ENCODE data around the gene FADS6. TPM values are rescaled to one million over a fixed set of nuclear protein-coding genes. Genes with fewer than 3 reads are reported as not detected.

FADS6 gene
- total RNA-seq, 4 donors from 2014 or later = not detected

DNA sequence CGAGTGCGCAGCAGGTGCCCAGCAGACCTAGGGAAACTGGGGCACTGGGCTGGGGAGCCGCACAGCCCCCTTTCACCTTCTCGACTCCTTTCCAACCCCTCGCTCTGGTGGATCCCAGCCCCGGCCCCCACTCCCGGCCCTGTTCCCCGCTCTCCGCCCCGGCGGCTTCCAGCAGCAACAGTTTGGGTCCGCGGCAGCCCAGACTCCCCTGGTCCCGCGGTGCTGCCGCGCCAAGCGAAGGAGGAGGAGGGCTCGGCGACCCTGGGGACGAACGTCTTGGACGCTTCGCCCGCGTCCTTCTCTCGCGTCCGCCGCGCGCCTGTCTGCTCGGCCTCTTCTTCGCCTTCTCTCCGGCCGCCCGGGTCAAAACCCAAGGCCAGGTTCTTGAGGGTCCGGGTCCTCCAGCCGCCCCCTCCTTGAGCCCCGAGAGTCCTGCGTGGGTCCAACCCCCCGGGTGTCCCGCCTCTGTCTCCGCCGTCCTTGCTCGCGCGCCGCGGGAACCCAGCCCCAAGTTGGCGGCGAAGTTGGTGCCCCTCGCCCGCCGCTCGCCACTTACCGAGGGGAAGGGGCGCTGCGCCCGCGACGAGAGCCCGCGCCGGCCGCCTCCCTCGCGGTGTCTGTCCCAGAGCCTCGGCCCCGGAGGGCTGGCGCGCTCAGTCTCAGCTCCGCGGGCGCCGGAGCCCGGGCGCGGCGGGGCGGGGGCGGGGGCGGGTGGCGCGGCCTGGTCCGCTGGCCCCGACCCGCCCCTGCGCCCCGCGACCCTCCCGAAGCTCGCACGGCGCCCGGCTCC, 32.4 kb downstream of the FADS6 start:
- Histone ChIP-seq H3K9me3 (no peaks in the 10 kb centered on the region), H3K4me1 (peaks cover 0 to 22% of the 10 kb centered on the region in 2 donors), H3K27me3 (peaks cover 39 to 44% (median 41%) of the 10 kb centered on the region in 3 donors), H3K27ac (no peak overlapping the region), H3K4me3 (peak overlapping the region; percentile 18 to 44 (median 41)), H3K36me3 (no peaks in the 10 kb centered on the region)
- intact Hi-C loops (cut with DNase I; ENCODE audit: low total_unique reads) (no loop called here), in situ Hi-C loops (cut with MboI; ENCODE audit: low sequenced_read_pairs in 4 of 4) (loop anchor here in 3 of 4 donors (10.0 to 25.0 kb wide), 3 partner anchors 66 to 474 kb away; partner anchors contain the start of gene NHERF1 (in 2 of the 3))
- DNase-seq (no peak), ATAC-seq (no peak)
- TF ChIP-seq POLR2A (IDR thresholded peaks at IDR 0.05) = no peak
- TF ChIP-seq, protein P1, sequence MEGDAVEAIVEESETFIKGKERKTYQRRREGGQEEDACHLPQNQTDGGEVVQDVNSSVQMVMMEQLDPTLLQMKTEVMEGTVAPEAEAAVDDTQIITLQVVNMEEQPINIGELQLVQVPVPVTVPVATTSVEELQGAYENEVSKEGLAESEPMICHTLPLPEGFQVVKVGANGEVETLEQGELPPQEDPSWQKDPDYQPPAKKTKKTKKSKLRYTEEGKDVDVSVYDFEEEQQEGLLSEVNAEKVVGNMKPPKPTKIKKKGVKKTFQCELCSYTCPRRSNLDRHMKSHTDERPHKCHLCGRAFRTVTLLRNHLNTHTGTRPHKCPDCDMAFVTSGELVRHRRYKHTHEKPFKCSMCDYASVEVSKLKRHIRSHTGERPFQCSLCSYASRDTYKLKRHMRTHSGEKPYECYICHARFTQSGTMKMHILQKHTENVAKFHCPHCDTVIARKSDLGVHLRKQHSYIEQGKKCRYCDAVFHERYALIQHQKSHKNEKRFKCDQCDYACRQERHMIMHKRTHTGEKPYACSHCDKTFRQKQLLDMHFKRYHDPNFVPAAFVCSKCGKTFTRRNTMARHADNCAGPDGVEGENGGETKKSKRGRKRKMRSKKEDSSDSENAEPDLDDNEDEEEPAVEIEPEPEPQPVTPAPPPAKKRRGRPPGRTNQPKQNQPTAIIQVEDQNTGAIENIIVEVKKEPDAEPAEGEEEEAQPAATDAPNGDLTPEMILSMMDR (IDR thresholded peaks at IDR 0.05 in 4 of 5, conservative IDR thresholded peaks at IDR 0.05 in 1 of 5) = no peak

DNA sequence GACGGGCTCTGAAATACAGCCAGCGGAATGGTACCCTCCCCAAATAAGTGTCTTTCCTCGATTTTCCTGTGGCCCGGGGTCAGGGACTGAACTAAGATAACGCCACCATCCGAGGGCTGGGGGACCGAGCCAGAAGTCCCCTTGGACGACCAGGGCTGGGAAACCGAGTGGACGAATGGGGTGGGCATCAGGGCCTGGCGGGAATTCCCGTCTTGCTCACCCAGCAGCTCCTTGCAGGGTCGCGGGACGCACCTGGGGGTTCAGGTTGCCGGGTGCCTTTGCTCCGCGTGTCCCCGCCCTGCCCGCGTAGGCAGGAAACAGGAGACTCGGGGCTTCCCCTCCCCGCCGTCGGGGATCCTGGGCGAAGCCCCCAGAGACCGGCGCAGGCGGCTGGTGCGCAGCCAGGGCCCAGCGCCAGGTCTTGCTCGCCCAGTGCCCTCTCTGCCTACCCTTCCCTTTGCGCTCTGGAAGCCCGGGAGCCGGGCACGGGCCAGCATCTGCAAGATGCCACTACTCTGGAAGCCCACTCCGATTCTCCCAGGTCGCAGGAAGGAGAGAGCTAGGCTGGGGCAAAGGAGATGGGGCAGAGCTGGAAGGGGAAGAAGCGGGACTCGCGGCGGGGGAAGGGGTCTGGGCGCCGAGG, 33.1 kb downstream of the FADS6 start:
- in situ Hi-C loops (cut with MboI; ENCODE audit: low sequenced_read_pairs in 4 of 4) (loop anchor here in 3 of 4 donors (10.0 to 25.0 kb wide), 3 partner anchors 66 to 473 kb away; partner anchors contain the start of gene NHERF1 (in 2 of the 3)), intact Hi-C loops (cut with DNase I; ENCODE audit: low total_unique reads) (no loop called here)
- Histone ChIP-seq H3K9me3 (no peaks in the 10 kb centered on the region), H3K4me3 (peak overlapping the region; percentile 18 to 44 (median 41)), H3K27me3 (peaks cover 39 to 45% (median 45%) of the 10 kb centered on the region in 3 donors), H3K4me1 (peaks cover 0 to 22% of the 10 kb centered on the region in 2 donors), H3K27ac (no peak overlapping the region), H3K36me3 (no peaks in the 10 kb centered on the region)
- no peak for TF ChIP-seq POLR2A (IDR thresholded peaks at IDR 0.05)
- TF ChIP-seq, protein P1 (IDR thresholded peaks at IDR 0.05 in 4 of 5, conservative IDR thresholded peaks at IDR 0.05 in 1 of 5) = no peak
- DNase-seq (no peak), ATAC-seq (no peak)

DNA sequence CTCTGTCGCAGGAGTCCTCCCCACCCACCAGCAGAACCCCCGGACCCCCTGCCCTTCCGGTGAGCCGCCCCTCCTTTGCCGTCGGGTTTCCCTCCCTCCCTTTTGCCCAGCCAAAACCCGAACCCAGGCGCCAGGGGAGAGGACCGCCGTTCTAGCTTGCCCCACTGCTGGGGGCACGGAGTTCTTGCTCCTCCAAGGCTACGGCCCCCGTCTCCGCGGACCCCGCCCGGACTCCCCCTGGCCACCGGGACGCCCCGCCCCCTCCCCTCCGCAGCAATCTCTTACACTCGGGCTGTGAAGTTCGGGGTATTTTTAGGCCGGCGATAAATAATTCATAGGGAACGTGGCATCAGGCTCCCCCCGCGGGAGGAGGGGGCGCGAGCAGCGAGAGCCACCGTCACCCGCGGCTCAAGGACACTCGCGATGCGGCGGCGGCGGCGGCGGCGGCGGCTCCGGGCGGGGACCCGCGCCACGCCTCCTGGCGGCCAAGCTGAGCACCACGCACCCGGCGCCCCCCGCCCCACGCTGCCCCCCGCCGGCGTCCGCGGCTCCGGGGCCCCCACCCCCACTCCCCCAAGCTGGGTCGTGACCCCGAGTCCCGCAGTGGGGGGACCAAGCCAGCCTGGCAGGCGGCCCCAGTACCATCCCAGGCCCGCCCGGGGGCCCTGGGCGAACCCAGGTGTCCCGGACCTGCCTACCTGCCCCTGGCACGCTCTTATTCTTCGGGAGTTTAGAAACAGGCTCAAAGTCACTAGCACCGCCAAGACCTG, 33.8 kb downstream of the FADS6 start, which contains the start of gene GRIN2C:
Gene GRIN2C, minus strand, starts transcription at position 427 of the 770 bp plus-strand sequence. CDS start 4,793 bp downstream, outside the sequence.
- DNase-seq (no peak), ATAC-seq (no peak)
- H3K27me3 ChIP-seq = peaks cover 45 to 52% (median 52%) of the 10 kb centered on the region in 3 donors
- no peak for TF ChIP-seq POLR2A (IDR thresholded peaks at IDR 0.05)
- TF ChIP-seq, protein P1 (IDR thresholded peaks at IDR 0.05 in 4 of 5, conservative IDR thresholded peaks at IDR 0.05 in 1 of 5) = peak in 2 of 5 experiments; percentile 14 to 50
- H3K27ac ChIP-seq = no peak within 1 kb of the TSS
- intact Hi-C loops (cut with DNase I; ENCODE audit: low total_unique reads) = no loop called here
- peak within 1 kb of the TSS; percentile 23 to 44 (median 41) for H3K4me3 ChIP-seq
- no peaks in the 10 kb centered on the region for H3K36me3 ChIP-seq
- peaks cover 0 to 22% of the 10 kb centered on the region in 2 donors for H3K4me1 ChIP-seq
- no peaks in the 10 kb centered on the region for H3K9me3 ChIP-seq
- in situ Hi-C loops (cut with MboI; ENCODE audit: low sequenced_read_pairs in 4 of 4) = loop anchor here in 3 of 4 donors (10.0 to 25.0 kb wide), 3 partner anchors 65 to 472 kb away; partner anchors contain the start of gene NHERF1 (in 2 of the 3)

DNA sequence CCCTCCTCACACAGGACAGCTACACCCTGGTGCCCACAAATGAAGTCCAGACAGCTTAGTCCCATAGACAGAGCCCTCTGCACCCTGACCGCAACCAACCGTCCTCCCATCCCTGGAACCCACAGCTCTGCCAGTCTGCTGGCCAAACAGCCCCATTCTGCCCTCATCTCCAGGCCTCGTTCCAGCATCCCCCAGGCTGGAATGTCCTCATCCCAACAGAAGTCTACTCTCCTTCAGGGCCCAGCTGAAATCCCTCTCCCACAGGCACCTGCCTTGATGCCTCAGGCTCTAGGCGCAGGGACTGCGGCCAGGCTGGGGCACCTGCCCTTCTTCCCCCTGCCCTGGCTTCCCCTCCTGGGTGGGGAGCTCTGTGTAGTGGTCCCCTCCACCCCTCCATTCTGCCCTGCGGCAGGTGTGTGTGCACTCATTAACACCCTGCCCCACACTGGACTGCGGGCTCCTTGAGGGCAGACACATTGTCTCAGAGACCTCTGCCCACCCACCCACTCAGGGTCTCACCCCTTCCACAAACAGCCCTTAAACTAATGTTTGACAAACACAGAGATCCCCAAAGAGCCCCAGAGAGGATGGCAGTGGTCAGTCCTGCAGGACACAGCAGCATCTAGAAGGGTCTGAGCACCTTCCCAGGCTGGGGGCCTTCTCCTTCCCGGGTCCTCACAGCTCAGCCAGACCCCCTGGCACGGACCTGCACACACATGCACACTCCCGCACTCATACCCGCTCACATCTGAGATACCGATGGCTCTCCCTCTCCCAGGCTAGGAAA, 34.6 kb downstream of the FADS6 start:
- peaks cover 52 to 60% (median 60%) of the 10 kb centered on the region in 3 donors for H3K27me3 ChIP-seq
- no peak overlapping the region for H3K27ac ChIP-seq
- no peaks in the 10 kb centered on the region for H3K36me3 ChIP-seq
- H3K4me1 ChIP-seq = peaks cover 0 to 22% of the 10 kb centered on the region in 2 donors
- no peak for ATAC-seq
- DNase-seq = no peak
- H3K4me3 ChIP-seq = no peak overlapping the region
- in situ Hi-C loops (cut with MboI; ENCODE audit: low sequenced_read_pairs in 4 of 4) (loop anchor here in 1 of 4 donors (25.0 kb wide), 1 partner anchor 472 kb away; no protein-coding TSS in a partner anchor), intact Hi-C loops (cut with DNase I; ENCODE audit: low total_unique reads) (no loop called here)
- no peak for TF ChIP-seq POLR2A (IDR thresholded peaks at IDR 0.05)
- TF ChIP-seq, protein P1 (IDR thresholded peaks at IDR 0.05 in 4 of 5, conservative IDR thresholded peaks at IDR 0.05 in 1 of 5) = no peak
- no peaks in the 10 kb centered on the region for H3K9me3 ChIP-seq

Measured in gastrocnemius medialis (tissue), 4 donors.